Measurements from ENCODE around the gene MFAP1.

MFAP1 gene

DNA sequence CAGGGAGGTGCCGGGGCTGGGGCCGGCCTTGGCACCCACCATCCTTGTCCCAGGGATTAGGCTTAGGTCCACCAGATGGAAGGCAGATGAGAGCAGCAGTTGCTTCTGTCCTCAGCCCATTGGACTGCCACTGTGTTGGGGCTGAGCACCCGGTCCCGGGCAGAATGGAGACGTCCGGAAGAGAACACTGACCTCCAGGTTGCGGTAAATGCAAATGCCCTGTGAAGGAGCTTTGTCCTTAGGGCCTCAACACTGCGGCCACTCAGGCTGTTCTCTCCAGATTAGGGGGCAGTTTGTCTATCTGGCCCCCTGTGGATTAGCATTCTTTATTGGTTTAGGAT is 24.6 kb downstream of the MFAP1 start, which contains the start of gene SERINC4:
TSS of gene SERINC4 (minus strand) at position 276 of the 341 bp plus-strand sequence. CDS start at position 42, 234 bp downstream.
- CTCF ChIA-PET = interaction anchor here (0.7 kb wide), 1 partner anchor 432 kb away, joined by 3 read pairs; no protein-coding TSS in a partner anchor
- POLR2A ChIA-PET = interaction anchor here (0.8 to 4.5 kb wide), 10 partner anchors 9 to 392 kb away, joined by 3 to 25 read pairs (median 6); partner anchors contain the start of genes ELL3 and MFAP1
- DNase-seq (ENCODE audit: extremely low spot score) = no peak
- TF ChIP-seq FOXM1 (IDR thresholded peaks at IDR 0.05; ENCODE audit: borderline replicate concordance) (no peak), ZNF384 (IDR thresholded peaks at IDR 0.05) (no peak), HDGF (IDR thresholded peaks at IDR 0.05; ENCODE audit: borderline replicate concordance) (no peak), ELF4 (IDR thresholded peaks at IDR 0.05) (no peak), TARDBP (IDR thresholded peaks at IDR 0.05) (no peak), FOXA1 (IDR thresholded peaks at IDR 0.05) (no peak), LEF1 (IDR thresholded peaks at IDR 0.05; ENCODE audit: borderline replicate concordance) (no peak), NFRKB (IDR thresholded peaks at IDR 0.05) (no peak), L3MBTL2 (conservative IDR thresholded peaks at IDR 0.05) (no peak), FOXK2 (IDR thresholded peaks at IDR 0.05) (no peak), ARNT (IDR thresholded peaks at IDR 0.05) (no peak), SP1 (IDR thresholded peaks at IDR 0.05) (no peak), SUZ12 (IDR thresholded peaks at IDR 0.05) (no peak)
- TF ChIP-seq, protein P1, sequence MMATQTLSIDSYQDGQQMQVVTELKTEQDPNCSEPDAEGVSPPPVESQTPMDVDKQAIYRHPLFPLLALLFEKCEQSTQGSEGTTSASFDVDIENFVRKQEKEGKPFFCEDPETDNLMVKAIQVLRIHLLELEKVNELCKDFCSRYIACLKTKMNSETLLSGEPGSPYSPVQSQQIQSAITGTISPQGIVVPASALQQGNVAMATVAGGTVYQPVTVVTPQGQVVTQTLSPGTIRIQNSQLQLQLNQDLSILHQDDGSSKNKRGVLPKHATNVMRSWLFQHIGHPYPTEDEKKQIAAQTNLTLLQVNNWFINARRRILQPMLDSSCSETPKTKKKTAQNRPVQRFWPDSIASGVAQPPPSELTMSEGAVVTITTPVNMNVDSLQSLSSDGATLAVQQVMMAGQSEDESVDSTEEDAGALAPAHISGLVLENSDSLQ (IDR thresholded peaks at IDR 0.05) = no peak

DNA sequence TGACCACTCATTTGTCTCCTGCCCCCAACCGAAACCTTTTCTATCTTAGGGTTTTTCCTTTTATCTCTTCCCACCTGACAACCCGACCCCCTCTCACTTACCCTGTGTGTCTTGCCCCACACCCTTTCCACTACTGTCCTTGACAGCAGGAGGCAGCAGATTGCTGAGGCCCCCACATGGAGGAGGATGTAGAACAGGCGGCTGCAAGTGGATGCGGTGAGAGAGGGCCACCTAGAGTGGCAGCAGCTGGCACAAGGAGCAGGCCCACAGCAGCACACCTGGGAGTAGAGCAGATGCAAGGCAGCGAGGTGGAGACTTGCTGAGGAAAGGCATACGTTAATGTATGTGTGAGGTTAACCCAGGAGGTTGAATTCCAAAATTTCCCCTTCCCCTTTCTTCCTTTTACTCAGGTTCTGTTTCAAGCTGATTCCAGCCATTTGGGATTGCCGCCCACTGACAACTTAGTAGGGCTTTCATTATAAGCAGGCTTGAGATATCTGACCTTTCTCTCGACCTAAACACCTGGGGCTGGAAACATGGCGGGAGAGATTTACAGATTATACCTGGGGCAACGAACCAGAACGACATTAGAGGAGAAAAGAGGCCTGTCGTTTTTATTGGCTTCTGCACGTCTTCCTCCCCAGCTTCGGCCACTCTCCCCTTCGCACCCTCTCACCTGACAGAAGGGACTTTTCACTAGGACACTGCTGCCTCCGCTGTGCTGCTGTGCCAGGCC is 25.1 kb downstream of the MFAP1 start:
- ChIA-PET POLR2A (interaction anchor here (0.8 to 2.6 kb wide), 5 partner anchors 9 to 25 kb away, joined by 3 to 11 read pairs (median 10); partner anchors contain the start of genes ELL3 and MFAP1), CTCF (no interaction called here)
- TF ChIP-seq FOXM1 (IDR thresholded peaks at IDR 0.05; ENCODE audit: borderline replicate concordance) (no peak), BHLHE40 (IDR thresholded peaks at IDR 0.05; ENCODE audit: borderline replicate concordance) (no peak), L3MBTL2 (conservative IDR thresholded peaks at IDR 0.05) (no peak), ZNF384 (IDR thresholded peaks at IDR 0.05) (no peak), SP1 (IDR thresholded peaks at IDR 0.05) (no peak), TARDBP (IDR thresholded peaks at IDR 0.05) (no peak), FOXK2 (IDR thresholded peaks at IDR 0.05) (no peak), LEF1 (IDR thresholded peaks at IDR 0.05; ENCODE audit: borderline replicate concordance) (no peak), HDGF (IDR thresholded peaks at IDR 0.05; ENCODE audit: borderline replicate concordance) (no peak), ARNT (IDR thresholded peaks at IDR 0.05) (no peak), ELF4 (IDR thresholded peaks at IDR 0.05) (no peak), FOXA1 (IDR thresholded peaks at IDR 0.05) (no peak), SUZ12 (IDR thresholded peaks at IDR 0.05) (no peak), CTBP1 (IDR thresholded peaks at IDR 0.05; ENCODE audit: borderline replicate concordance) (no peak), NFRKB (IDR thresholded peaks at IDR 0.05) (no peak)
- TF ChIP-seq, protein P1 (IDR thresholded peaks at IDR 0.05) = no peak
- DNase-seq (ENCODE audit: extremely low spot score) = no peak

DNA sequence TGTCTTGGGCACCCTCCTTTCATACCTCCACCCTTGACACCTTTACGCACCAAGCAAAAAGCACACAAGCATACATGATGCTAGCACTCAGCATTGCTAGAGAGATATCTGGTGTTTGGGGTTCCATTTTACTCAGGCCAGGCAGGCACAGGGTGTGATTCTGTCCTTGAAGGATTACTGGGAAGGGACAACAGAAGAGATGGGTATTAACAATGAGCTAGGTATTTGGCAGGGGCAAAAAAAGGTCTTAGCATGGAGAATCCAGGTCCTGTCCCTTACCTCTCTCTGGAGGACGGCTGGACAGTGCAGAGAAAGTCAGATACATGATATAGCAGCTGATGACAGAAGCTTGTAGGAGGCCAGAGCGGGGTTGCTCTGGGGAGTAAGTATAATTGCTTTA is 27.9 kb downstream of the MFAP1 start:
- POLR2A ChIA-PET = interaction anchor here (0.6 to 1.5 kb wide), 3 partner anchors 14 to 28 kb away, joined by 3 to 5 read pairs (median 3); partner anchors contain the start of genes ELL3 and MFAP1
- DNase-seq (ENCODE audit: extremely low spot score) = no peak
- TF ChIP-seq LEF1 (IDR thresholded peaks at IDR 0.05; ENCODE audit: borderline replicate concordance) (no peak), NFRKB (IDR thresholded peaks at IDR 0.05) (no peak), CTBP1 (IDR thresholded peaks at IDR 0.05; ENCODE audit: borderline replicate concordance) (no peak), FOXK2 (IDR thresholded peaks at IDR 0.05) (no peak), ELF4 (IDR thresholded peaks at IDR 0.05) (no peak), BHLHE40 (IDR thresholded peaks at IDR 0.05; ENCODE audit: borderline replicate concordance) (no peak), ARNT (IDR thresholded peaks at IDR 0.05) (no peak), ZNF384 (IDR thresholded peaks at IDR 0.05) (no peak)
- CTCF ChIA-PET = no interaction called here

DNA sequence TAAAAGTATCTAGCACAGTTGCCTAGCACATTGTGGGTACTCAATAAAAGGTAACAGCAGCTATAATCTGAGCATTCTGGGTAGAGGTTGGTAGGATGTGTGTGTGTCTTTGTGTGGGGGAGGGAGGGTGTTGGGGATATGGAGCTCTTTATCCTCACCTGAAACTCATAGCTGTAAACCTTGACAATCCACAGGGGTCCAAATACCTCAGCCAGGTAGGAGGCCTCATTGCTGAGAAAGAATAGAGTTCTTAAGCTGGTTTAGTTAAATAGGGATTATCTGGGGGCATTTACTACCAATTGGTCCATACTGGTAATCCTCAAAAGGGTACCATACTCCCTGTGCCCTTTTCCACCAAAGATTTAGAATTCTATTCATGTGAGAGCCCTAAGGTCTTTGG is 28.5 kb downstream of the MFAP1 start:
- no peak for DNase-seq (ENCODE audit: extremely low spot score)
- ChIA-PET CTCF (no interaction called here), POLR2A (interaction anchor here (1.5 kb wide), 1 partner anchor 19 kb away, joined by 3 read pairs; the partner anchor contains the start of gene ELL3)
- TF ChIP-seq FOXM1 (IDR thresholded peaks at IDR 0.05; ENCODE audit: borderline replicate concordance) = no peak

DNA sequence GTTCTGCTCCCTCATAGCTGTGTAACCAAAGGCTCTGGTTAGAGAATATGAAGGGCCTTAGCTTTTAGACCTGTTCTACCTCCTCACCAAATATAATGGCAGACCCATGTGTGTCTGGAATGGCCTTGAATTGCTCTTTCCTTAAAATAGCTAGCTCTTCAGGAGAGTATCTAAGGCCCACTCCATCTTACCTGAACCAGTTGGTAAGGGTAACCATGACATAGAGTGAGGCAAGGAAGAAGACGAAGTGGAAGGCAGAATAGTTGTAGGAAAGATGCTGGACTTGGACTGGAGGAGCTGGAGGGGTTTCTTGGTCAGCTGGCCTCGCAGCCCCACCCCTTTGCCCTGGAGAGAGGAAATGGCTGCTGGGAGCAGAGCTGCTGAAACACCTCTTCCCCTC is 29.3 kb downstream of the MFAP1 start:
- no peak for DNase-seq (ENCODE audit: extremely low spot score)
- CTCF ChIA-PET = no interaction called here
- POLR2A ChIA-PET = interaction anchor here (1.5 kb wide), 2 partner anchors 18 to 29 kb away, joined by 3 to 4 read pairs; partner anchors contain the start of genes ELL3 and MFAP1
- TF ChIP-seq CTBP1 (IDR thresholded peaks at IDR 0.05; ENCODE audit: borderline replicate concordance) (no peak), SP1 (IDR thresholded peaks at IDR 0.05) (no peak), BHLHE40 (IDR thresholded peaks at IDR 0.05; ENCODE audit: borderline replicate concordance) (no peak), ELF4 (IDR thresholded peaks at IDR 0.05) (no peak), FOXA1 (IDR thresholded peaks at IDR 0.05) (no peak), SUZ12 (IDR thresholded peaks at IDR 0.05) (no peak), FOXM1 (IDR thresholded peaks at IDR 0.05; ENCODE audit: borderline replicate concordance) (no peak), NFRKB (IDR thresholded peaks at IDR 0.05) (no peak), ARNT (IDR thresholded peaks at IDR 0.05) (no peak), L3MBTL2 (conservative IDR thresholded peaks at IDR 0.05) (no peak), FOXK2 (IDR thresholded peaks at IDR 0.05) (no peak)
- TF ChIP-seq, protein P1 (IDR thresholded peaks at IDR 0.05) = no peak

All from HEK293T (cell line).